Skeletal muscle tissue (tissue), 4 donors: ENCODE measurements around the gene EFCC1. TPM values are rescaled to one million over a fixed set of nuclear protein-coding genes. Genes with fewer than 3 reads are reported as not detected.

Experiments used
- H3K27ac ChIP-seq: one replicate; pipeline ENCODE4 v1.7.0; 2013; ENCODE audit warnings: mild to moderate bottlenecking, low read depth, low read length, inconsistent platforms
- H3K27me3 ChIP-seq, 3 donors: one replicate each; pipeline ENCODE4 v1.7.0; 2013; ENCODE audit warnings: low read length in 3 of 3; ENCODE audit not compliant: control insufficient read depth in 3 of 3, insufficient read depth in 3 of 3
- H3K36me3 ChIP-seq, 3 donors: one replicate each; pipeline ENCODE4 v1.7.0; 2013; ENCODE audit warnings: low read length in 3 of 3; ENCODE audit not compliant: control insufficient read depth in 3 of 3, insufficient read depth in 3 of 3
- H3K4me1 ChIP-seq, 3 donors: one replicate each; pipeline ENCODE4 v1.7.0; 2013; ENCODE audit warnings: low read length in 3 of 3, mild to moderate bottlenecking in 3 of 3; ENCODE audit not compliant: control insufficient read depth in 3 of 3, insufficient read depth in 3 of 3
- H3K4me3 ChIP-seq, 3 donors: one replicate each; pipeline ENCODE4 v1.7.0; 2013; ENCODE audit warnings: low read length in 3 of 3
- H3K9ac ChIP-seq, 3 donors: one replicate each; pipeline ENCODE4 v1.7.0; 2013; ENCODE audit warnings: low read length in 3 of 3, mild to moderate bottlenecking in 3 of 3, moderate library complexity in 2 of 3, low read depth in 1 of 3
- H3K9me3 ChIP-seq, 3 donors: one replicate each; pipeline ENCODE4 v1.7.0; 2013; ENCODE audit warnings: low read length in 3 of 3; ENCODE audit not compliant: control insufficient read depth in 3 of 3
- total RNA-seq: library from RNA; depleted of rRNA; stranded (reverse); fragments of >200 nt; gene quantifications from one replicate; pipeline ENCODE4 v1.2.3, GENCODE V29; 2014
- donor health status: Osteomylitis.

EFCC1 gene
- total RNA-seq, 1 donor from 2014 or later = 1.0 TPM

DNA sequence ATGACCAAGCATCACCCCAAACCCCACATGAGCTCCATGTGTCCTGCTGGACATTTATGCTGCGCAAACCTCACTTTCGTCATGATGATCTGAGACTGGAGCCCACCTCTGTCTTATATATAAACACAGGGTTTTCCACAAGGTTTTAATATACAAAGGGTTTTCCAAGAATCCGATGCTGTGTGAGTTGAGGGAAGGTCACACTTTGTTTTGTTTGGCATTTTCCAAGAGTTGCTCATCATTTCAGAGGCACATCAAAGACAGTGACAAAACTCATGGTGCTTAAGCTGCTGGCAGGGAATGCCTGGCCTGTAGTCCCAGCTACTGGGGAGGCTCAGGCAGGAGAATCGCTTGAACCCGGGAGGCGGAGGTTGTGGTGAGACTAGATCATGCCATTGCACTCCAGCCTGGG is 20.0 kb downstream of the EFCC1 start:
- Histone ChIP-seq H3K4me3 (no peak overlapping the region), H3K27ac (no peak overlapping the region), H3K36me3 (no peaks in the 10 kb centered on the region), H3K9me3 (no peaks in the 10 kb centered on the region), H3K27me3 (no peaks in the 10 kb centered on the region), H3K4me1 (peaks cover 24 to 37% (median 33%) of the 10 kb centered on the region in 3 donors), H3K9ac (no peak overlapping the region)

DNA sequence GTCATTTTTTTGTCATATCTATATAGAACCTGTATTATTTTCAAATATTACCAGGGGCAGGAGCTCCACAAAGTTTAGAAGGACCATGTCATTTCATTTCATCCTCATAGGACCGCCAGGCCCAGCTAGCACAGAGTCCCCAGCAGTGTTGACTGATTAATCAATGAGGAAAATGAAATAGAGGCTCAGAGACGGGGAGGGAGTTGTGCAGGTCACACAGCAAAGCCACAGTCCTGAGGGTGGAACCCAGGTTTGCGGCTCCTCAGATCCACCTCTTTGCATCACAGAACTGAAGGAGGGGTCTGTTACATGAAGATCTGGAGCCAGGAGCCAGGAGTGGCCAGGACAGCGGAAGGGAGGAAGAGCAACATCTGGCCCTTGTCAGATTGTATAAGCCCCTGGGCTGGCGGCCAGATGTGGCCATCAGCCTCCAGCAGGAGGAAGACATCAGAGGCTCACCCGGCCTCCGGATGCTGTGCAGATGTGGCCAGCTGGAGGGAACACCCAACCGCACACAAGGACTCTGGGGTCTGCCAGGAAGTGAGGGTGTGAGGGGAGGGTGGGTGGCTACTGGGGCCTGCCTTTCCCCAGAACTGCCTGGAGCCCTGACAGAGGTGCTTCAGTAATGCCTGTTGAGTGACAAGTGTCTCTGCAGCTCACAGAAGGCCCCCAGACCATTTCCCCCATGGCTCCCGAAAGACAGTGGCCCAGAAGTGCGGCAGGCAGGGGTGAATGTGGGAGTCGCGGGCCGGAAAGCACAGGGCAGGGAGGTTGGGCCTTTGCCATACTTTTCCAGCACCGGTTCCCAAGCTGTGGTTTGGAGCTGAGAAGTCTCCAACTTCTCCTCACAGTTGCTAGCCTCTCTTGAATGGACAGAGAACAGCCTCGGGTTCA is 21.3 kb downstream of the EFCC1 start:
- Histone ChIP-seq H3K27me3 (peaks cover 0 to 3% (median 0%) of the 10 kb centered on the region in 3 donors), H3K9ac (peak overlapping the region in 1 of 3 donors; percentile 20), H3K9me3 (no peaks in the 10 kb centered on the region), H3K4me1 (peaks cover 22 to 35% (median 33%) of the 10 kb centered on the region in 3 donors), H3K4me3 (no peak overlapping the region), H3K36me3 (no peaks in the 10 kb centered on the region), H3K27ac (peak overlapping the region; percentile 60)

DNA sequence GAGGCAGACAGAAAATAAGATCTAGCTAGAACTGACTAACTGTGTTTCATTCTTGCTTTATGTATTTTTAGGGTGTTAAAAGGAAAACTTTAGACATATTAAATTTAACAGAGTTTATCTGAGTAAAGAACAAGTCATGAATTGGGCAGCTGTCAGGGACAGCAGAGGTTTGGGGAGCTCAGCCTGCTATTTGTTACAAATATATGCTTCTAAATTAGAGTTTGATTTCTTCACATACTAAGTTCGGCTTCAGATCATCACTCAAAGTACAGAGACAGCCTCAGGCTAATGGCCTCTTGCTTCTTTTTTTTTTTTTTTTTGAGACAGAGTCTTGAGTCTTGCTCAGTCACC is 21.9 kb downstream of the EFCC1 start:
- Histone ChIP-seq H3K27ac (peak overlapping the region; percentile 60), H3K4me1 (peaks cover 19 to 30% (median 30%) of the 10 kb centered on the region in 3 donors), H3K9ac (no peak overlapping the region), H3K27me3 (peaks cover 0 to 3% (median 0%) of the 10 kb centered on the region in 3 donors), H3K9me3 (no peaks in the 10 kb centered on the region), H3K4me3 (no peak overlapping the region), H3K36me3 (no peaks in the 10 kb centered on the region)

DNA sequence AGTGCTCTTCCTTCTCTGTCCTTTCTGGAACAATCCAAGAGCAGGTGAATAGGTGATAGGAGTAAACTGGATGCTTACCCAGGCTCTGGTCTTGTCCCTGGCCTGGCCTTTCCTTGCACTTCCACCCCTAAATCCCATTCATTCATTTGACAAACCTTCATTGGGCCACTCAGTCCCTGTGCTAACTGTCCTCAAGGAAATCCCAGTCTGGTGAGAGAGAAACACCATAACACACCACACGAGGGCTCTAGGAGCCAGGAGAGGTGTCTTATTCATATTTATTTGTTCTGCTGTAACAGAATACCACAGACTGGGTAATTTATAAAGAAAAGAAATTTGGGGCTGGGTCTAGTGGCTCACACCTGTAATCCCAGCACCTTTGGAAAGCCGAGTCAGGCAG is 22.8 kb downstream of the EFCC1 start:
- peaks cover 0 to 3% (median 0%) of the 10 kb centered on the region in 3 donors for H3K27me3 ChIP-seq
- no peak overlapping the region for H3K27ac ChIP-seq
- peaks cover 19 to 30% (median 28%) of the 10 kb centered on the region in 3 donors for H3K4me1 ChIP-seq
- no peak overlapping the region for H3K4me3 ChIP-seq
- H3K9me3 ChIP-seq = no peaks in the 10 kb centered on the region
- H3K9ac ChIP-seq = no peak overlapping the region
- no peaks in the 10 kb centered on the region for H3K36me3 ChIP-seq

DNA sequence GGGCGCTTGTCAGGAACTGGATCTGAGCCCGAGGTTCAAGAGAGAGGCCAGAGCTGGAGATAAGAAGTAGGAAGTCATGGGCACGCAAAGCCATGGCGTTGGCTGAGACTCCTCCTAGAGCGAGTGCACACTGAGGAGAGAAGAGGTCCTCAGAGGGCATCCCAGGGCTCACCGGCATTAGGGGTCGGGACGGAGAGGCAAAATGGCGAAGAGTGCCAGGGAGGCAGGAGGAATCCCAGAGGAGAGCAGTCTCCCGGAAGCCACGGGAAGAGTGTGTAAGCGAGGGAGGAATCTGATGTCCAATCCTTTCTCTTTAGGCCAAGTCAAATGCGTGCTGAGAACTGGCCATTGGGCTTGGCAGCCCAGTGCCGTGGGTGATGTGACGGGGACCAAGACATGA is 24.0 kb downstream of the EFCC1 start:
- H3K4me1 ChIP-seq = peaks cover 19 to 30% (median 28%) of the 10 kb centered on the region in 3 donors
- H3K27me3 ChIP-seq = peaks cover 0 to 3% (median 0%) of the 10 kb centered on the region in 3 donors
- no peaks in the 10 kb centered on the region for H3K9me3 ChIP-seq
- peak overlapping the region; percentile 1 for H3K27ac ChIP-seq
- peak overlapping the region in 1 of 3 donors; percentile 25 for H3K9ac ChIP-seq
- no peaks in the 10 kb centered on the region for H3K36me3 ChIP-seq
- peak overlapping the region in 1 of 3 donors; percentile 44 for H3K4me3 ChIP-seq

DNA sequence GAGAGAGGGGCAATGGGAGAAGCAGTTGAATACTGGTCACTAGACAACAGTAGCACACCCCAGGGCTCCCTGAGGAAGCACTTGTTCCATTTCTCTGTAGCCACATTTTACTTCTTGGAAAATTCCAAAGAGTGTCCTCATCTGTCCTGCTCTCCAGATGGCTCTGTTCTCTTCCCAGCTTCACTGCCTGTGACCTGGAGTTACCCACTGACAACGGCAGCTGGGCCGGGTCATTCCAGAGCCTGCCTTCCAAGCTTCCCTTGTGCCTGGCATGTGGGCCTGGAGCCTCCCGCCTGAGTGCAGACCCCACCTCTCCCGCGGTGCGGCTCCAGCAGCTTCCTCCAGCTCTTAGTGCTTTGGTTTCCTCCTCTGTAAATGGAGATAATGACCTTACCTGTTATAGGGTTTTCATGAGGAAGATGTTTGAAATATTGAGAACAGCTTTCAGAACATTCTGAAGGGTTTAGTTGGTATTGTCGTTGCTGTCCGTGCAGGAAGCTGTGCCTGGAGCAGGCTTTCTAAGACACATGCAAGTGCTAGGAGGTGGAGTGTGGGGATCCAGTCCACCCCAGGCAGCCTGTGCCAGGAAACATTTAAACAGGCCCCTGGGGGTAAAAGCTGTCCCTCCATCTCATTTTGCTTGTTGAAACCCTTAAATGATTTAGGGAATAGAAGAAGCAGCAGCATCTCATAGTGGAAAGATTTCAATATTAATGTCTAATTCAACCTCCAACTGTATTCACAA is 24.8 kb downstream of the EFCC1 start:
- peak overlapping the region in 1 of 3 donors; percentile 43 for H3K9ac ChIP-seq
- H3K9me3 ChIP-seq = no peaks in the 10 kb centered on the region
- peak overlapping the region; percentile 32 for H3K27ac ChIP-seq
- H3K4me1 ChIP-seq = peaks cover 19 to 28% (median 27%) of the 10 kb centered on the region in 3 donors
- peaks cover 0 to 2% (median 0%) of the 10 kb centered on the region in 3 donors for H3K36me3 ChIP-seq
- H3K4me3 ChIP-seq = peak overlapping the region in 2 of 3 donors; percentile 62 to 67
- peaks cover 0 to 3% (median 0%) of the 10 kb centered on the region in 3 donors for H3K27me3 ChIP-seq

DNA sequence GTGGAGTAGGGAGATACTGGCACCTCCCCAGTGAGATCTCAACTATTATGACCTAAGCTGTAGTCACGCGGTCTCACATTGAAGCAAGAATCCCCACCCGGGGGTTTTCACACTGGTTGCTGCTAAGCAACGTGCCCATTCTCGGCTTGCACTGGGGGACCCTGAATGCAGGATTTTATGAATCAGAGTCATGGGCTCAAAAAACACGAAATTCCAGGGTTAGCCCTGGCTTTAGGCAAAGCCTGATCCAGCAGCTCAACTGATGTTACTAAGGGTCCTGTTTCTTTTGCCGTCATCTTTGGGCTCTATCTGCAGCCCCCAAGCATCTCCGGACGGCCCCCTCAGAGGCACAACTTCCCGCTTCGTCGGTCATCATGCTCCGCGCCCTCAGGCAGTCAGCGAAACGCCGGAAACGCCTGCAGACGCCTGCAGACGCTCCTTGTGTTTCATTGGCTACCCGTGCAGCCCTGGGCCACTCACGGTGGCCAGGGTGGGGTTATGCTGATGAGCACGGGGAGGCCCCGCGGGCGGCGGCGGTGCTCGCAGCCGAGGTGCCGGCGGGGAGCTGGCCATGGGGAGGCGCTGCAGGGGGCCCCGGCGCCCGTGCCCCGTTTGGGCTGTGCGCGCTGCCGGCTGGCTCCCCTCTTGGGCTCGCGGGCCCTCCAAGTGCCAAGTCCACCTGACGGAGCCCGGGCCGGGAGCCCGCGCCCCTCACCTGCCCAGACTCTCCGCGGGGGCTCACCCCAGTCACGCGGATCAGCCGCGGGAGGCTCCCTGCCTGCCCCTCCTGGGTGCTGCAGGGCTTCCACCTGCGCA is 25.8 kb downstream of the EFCC1 start:
- Histone ChIP-seq H3K27ac (peak overlapping the region; percentile 32), H3K4me1 (peaks cover 19 to 28% (median 26%) of the 10 kb centered on the region in 3 donors), H3K9ac (peak overlapping the region in 2 of 3 donors; percentile 27 to 66)

DNA sequence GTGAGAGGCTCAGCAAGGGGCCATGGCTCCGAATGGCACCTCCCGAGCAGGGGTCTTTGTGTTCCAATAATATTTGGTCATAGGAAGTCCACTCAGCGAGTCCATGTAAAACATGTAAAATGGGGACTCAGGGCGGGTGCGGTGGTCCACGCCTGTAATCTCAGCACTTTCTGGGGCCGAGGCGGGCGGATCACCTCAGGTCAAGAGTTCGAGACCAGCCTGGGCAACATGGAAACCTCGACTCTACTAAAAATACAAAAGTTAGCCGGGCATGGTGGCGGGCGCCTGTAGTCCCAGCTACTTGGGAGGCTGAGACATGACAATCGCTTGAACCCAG is 26.4 kb downstream of the EFCC1 start:
- Histone ChIP-seq H3K4me3 (peak overlapping the region; percentile 43 to 66 (median 45)), H3K27ac (no peak overlapping the region), H3K4me1 (peaks cover 19 to 26% (median 26%) of the 10 kb centered on the region in 3 donors), H3K9ac (peak overlapping the region in 1 of 3 donors; percentile 66), H3K27me3 (peaks cover 0 to 3% (median 0%) of the 10 kb centered on the region in 3 donors), H3K9me3 (no peaks in the 10 kb centered on the region), H3K36me3 (peaks cover 0 to 2% (median 0%) of the 10 kb centered on the region in 3 donors)

More for the DNA sequence above, 25.8 kb downstream of the EFCC1 start:
- Histone ChIP-seq H3K9me3 (no peaks in the 10 kb centered on the region), H3K27me3 (peaks cover 0 to 3% (median 0%) of the 10 kb centered on the region in 3 donors), H3K4me3 (peak overlapping the region; percentile 45 to 67 (median 62)), H3K36me3 (peaks cover 0 to 2% (median 0%) of the 10 kb centered on the region in 3 donors)

DNA sequence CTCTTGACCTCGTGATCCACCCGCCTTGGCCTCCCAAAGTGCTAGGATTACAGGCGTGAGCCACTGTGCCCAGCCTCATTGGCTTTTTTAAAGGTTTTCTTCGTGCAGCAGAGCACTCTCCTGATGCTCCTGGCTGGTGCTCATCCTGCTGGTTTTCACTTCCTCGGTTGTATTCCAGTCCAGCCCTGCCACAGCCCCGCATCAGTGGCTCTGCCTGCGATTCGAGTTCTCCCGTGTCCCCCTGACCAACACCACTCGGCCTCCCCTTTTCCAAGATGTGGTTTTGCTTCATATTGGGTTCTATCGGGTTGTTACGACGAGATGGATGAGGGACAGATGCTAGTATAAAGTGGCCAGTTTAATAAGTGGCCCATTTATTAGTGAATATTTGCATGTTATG is 27.8 kb downstream of the EFCC1 start:
- H3K36me3 ChIP-seq = peaks cover 0 to 3% (median 2%) of the 10 kb centered on the region in 3 donors
- peaks cover 19 to 27% (median 26%) of the 10 kb centered on the region in 3 donors for H3K4me1 ChIP-seq
- no peak overlapping the region for H3K4me3 ChIP-seq
- no peak overlapping the region for H3K27ac ChIP-seq
- no peaks in the 10 kb centered on the region for H3K9me3 ChIP-seq
- peaks cover 0 to 3% (median 0%) of the 10 kb centered on the region in 3 donors for H3K27me3 ChIP-seq
- H3K9ac ChIP-seq = no peak overlapping the region
